SK-N-SH treated with all-trans-retinoic acid at 6 μM for 48 hours (cell line): Measurements from ENCODE around the gene KIAA1671.

Experiments used
- ATAC-seq: fragments of 200-7000 bp; cut with Tn5 transposase; 3 replicates; pipeline ENCODE4 v1.9.1; 2020; ENCODE audit warnings: mild to moderate bottlenecking, moderate library complexity
- ARNTL ChIP-seq: fragments of 450-650 bp; formaldehyde crosslinking; IDR thresholded peaks from 2 replicates; pipeline ENCODE4 v1.5.0; 2020; ENCODE audit warnings: low read depth, mild to moderate bottlenecking, moderate library complexity, borderline replicate concordance
- BACH2 ChIP-seq: fragments of 250-450 bp; sonication (Bioruptor Pico); IDR thresholded peaks from 2 replicates; pipeline ENCODE4 v1.9.0; 2021; ENCODE audit warnings: mild to moderate bottlenecking, borderline replicate concordance
- CSDC2 ChIP-seq: fragments of 250-450 bp; sonication (Bioruptor Pico); IDR thresholded peaks from 2 replicates; pipeline ENCODE4 v1.5.0; 2020; ENCODE audit warnings: mild to moderate bottlenecking, moderate library complexity
- ESRRG ChIP-seq: fragments of 250-450 bp; sonication (Bioruptor Pico); IDR thresholded peaks from 2 replicates; pipeline ENCODE4 v1.6.1; 2021; ENCODE audit warnings: mild to moderate bottlenecking
- GLIS3 ChIP-seq: fragments of 250-450 bp; sonication (Bioruptor Pico); IDR thresholded peaks from 2 replicates; pipeline ENCODE4 v1.5.0; 2020; ENCODE audit warnings: mild to moderate bottlenecking, moderate library complexity
- ISL1 ChIP-seq: fragments of 250-450 bp; sonication (Bioruptor Pico); IDR thresholded peaks from 2 replicates; pipeline ENCODE4 v2.1.2; 2022; ENCODE audit warnings: mild to moderate bottlenecking, moderate library complexity
- OSR1 ChIP-seq: fragments of 250-450 bp; sonication (Bioruptor Pico); IDR thresholded peaks from 2 replicates; pipeline ENCODE4 v1.8.0; 2022; ENCODE audit warnings: moderate library complexity, mild to moderate bottlenecking, inconsistent platforms
- PATZ1 ChIP-seq: fragments of 250-450 bp; sonication (Bioruptor Pico); IDR thresholded peaks from 2 replicates; pipeline ENCODE4 v1.8.0; 2020; ENCODE audit warnings: mild to moderate bottlenecking, moderate library complexity, borderline replicate concordance
- POU6F1 ChIP-seq: fragments of 250-450 bp; sonication (Bioruptor Pico); IDR thresholded peaks from 2 replicates; pipeline ENCODE4 v1.8.0; 2021; ENCODE audit warnings: low read depth, mild to moderate bottlenecking, moderate library complexity, borderline replicate concordance
- PPARA ChIP-seq: fragments of 250-450 bp; sonication (Bioruptor Pico); IDR thresholded peaks from 2 replicates; pipeline ENCODE4 v1.5.0; 2020; ENCODE audit warnings: mild to moderate bottlenecking, borderline replicate concordance
- RARB ChIP-seq: fragments of 250-450 bp; sonication (Bioruptor Pico); IDR thresholded peaks from 2 replicates; pipeline ENCODE4 v1.8.0; 2021; ENCODE audit warnings: mild to moderate bottlenecking, moderate library complexity
- TCF4 ChIP-seq: fragments of 250-450 bp; sonication (Bioruptor Pico); IDR thresholded peaks from 2 replicates; pipeline ENCODE4 v1.8.0; 2021; ENCODE audit warnings: mild to moderate bottlenecking, moderate library complexity, borderline replicate concordance
- TOX ChIP-seq: fragments of 250-450 bp; sonication (Bioruptor Pico); IDR thresholded peaks from 2 replicates; pipeline ENCODE4 v1.8.0; 2021; ENCODE audit warnings: mild to moderate bottlenecking, moderate library complexity, borderline replicate concordance
- ZC3H10 ChIP-seq: fragments of 250-450 bp; sonication (Bioruptor Pico); IDR thresholded peaks from 2 replicates; pipeline ENCODE4 v1.5.1; 2021; ENCODE audit warnings: mild to moderate bottlenecking, moderate library complexity
- ZFP3 ChIP-seq: fragments of 250-450 bp; sonication (Bioruptor Pico); IDR thresholded peaks from 2 replicates; pipeline ENCODE4 v1.5.0; 2020; ENCODE audit warnings: mild to moderate bottlenecking, moderate library complexity
- ZFP30 ChIP-seq: fragments of 450-650 bp; formaldehyde crosslinking; IDR thresholded peaks from 2 replicates; pipeline ENCODE4 v1.5.0; 2022; ENCODE audit warnings: mild to moderate bottlenecking, moderate library complexity
- ZNF565 ChIP-seq: fragments of 450-650 bp; formaldehyde crosslinking; conservative IDR thresholded peaks from 2 replicates; pipeline ENCODE4 v1.5.0; 2020; ENCODE audit warnings: low read depth, mild to moderate bottlenecking, moderate library complexity
- ZNF70 ChIP-seq: fragments of 450-650 bp; formaldehyde crosslinking; IDR thresholded peaks from 2 replicates; pipeline ENCODE4 v1.5.0; 2020; ENCODE audit warnings: mild to moderate bottlenecking, moderate library complexity
- ZNF8 ChIP-seq: fragments of 450-650 bp; formaldehyde crosslinking; IDR thresholded peaks from 2 replicates; pipeline ENCODE4 v1.5.0; 2020; ENCODE audit warnings: mild to moderate bottlenecking, moderate library complexity
- TF ChIP-seq, protein P1 (sequence below): fragments of 250-450 bp; sonication (Bioruptor Pico); IDR thresholded peaks from 2 replicates; pipeline ENCODE4 v1.5.1; 2020; ENCODE audit warnings: low read depth, mild to moderate bottlenecking, moderate library complexity
- TF ChIP-seq, protein P2 (sequence below): fragments of 250-450 bp; sonication (Bioruptor Pico); IDR thresholded peaks from 2 replicates; pipeline ENCODE4 v1.5.1; 2021; ENCODE audit warnings: mild to moderate bottlenecking, moderate library complexity

Gene KIAA1671

DNA sequence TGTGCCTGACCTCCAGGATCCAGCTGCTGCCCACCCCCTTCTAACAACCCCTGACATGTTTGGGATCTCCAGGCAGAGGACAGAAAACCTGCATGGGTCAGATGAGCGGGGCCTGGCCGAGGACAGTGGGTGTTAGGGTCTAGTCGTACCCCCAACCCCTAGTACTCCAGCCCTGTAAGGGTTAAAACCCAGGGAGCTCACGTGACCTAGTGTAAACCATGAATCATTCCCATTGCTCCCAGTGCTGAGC, 158.0 kb downstream of the KIAA1671 start:
- TF ChIP-seq ESRRG (CRISPR knock-in tag): no peak
- no peak for TF ChIP-seq ISL1 (CRISPR knock-in tag)
- no peak for TF ChIP-seq BACH2 (CRISPR knock-in tag)
- TF ChIP-seq CSDC2 (CRISPR knock-in tag): no peak
- no peak for TF ChIP-seq ZNF70 (CRISPR knock-in tag)
- no peak for TF ChIP-seq ZNF8
- TF ChIP-seq TCF4: no peak
- no peak for TF ChIP-seq ZC3H10 (CRISPR knock-in tag)
- TF ChIP-seq PATZ1 (CRISPR knock-in tag): no peak
- no peak for TF ChIP-seq TOX (CRISPR knock-in tag)
- TF ChIP-seq ARNTL (CRISPR knock-in tag): no peak
- TF ChIP-seq, protein P1, sequence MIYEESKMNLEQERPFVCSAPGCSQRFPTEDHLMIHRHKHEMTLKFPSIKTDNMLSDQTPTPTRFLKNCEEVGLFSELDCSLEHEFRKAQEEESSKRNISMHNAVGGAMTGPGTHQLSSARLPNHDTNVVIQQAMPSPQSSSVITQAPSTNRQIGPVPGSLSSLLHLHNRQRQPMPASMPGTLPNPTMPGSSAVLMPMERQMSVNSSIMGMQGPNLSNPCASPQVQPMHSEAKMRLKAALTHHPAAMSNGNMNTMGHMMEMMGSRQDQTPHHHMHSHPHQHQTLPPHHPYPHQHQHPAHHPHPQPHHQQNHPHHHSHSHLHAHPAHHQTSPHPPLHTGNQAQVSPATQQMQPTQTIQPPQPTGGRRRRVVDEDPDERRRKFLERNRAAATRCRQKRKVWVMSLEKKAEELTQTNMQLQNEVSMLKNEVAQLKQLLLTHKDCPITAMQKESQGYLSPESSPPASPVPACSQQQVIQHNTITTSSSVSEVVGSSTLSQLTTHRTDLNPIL (CRISPR knock-in tag): no peak
- no peak for TF ChIP-seq RARB (CRISPR knock-in tag)
- peak; percentile 10; the same call in 2 of the 3 replicates for ATAC-seq

DNA sequence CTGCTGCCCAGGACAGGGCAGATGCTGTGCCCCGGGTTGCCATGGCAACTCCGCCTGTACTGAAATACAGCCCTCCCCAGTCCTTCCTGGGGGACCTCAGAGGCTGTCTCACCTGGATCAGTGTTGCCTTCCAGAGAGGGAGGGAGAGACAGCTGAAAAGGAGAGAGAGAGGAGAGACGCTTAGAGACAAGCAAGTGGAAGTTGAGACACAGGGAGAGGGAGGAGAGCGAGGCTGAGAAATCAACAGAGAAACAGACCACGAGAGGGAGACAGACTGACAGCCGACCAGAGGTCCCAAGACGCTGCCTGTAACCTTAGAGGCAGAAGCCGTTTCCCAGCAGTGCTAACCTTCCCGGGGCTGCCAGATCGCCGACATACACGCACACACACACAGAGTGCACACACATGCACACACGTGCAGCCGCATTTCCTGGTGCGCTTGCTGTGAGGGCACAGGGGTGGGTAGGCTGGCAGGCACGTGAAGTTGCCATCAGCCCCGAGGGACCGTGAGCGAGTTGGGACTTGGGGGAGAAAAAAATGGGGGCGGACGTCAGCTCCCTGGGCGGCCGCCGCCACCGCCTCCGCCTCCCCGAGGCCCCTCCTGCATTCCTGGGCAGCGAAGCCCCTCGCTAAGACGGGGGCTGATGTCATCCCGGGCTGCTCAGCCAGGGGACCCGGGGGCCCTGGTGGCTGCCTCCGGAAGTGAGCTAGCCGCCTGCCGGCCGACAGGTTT, 158.5 kb downstream of the KIAA1671 start:
- ATAC-seq: peak; percentile 98
- no peak for TF ChIP-seq ZFP30
- no peak for TF ChIP-seq OSR1 (CRISPR knock-in tag)
- TF ChIP-seq, protein P2, sequence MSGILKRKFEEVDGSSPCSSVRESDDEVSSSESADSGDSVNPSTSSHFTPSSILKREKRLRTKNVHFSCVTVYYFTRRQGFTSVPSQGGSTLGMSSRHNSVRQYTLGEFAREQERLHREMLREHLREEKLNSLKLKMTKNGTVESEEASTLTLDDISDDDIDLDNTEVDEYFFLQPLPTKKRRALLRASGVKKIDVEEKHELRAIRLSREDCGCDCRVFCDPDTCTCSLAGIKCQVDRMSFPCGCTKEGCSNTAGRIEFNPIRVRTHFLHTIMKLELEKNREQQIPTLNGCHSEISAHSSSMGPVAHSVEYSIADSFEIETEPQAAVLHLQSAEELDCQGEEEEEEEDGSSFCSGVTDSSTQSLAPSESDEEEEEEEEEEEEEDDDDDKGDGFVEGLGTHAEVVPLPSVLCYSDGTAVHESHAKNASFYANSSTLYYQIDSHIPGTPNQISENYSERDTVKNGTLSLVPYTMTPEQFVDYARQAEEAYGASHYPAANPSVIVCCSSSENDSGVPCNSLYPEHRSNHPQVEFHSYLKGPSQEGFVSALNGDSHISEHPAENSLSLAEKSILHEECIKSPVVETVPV (CRISPR knock-in tag): no peak
- no peak for TF ChIP-seq ZFP3
- TF ChIP-seq ZNF70 (CRISPR knock-in tag): no peak
- no peak for TF ChIP-seq ZNF8
- TF ChIP-seq ZC3H10 (CRISPR knock-in tag): no peak
- TF ChIP-seq ESRRG (CRISPR knock-in tag): no peak
- no peak for TF ChIP-seq ZNF565 (CRISPR knock-in tag)
- TF ChIP-seq ISL1 (CRISPR knock-in tag): no peak
- TF ChIP-seq PATZ1 (CRISPR knock-in tag): no peak
- TF ChIP-seq RARB (CRISPR knock-in tag): no peak
- no peak for TF ChIP-seq TCF4
- no peak for TF ChIP-seq GLIS3 (CRISPR knock-in tag)
- TF ChIP-seq BACH2 (CRISPR knock-in tag): no peak
- TF ChIP-seq PPARA (CRISPR knock-in tag): no peak
- TF ChIP-seq, protein P1 (CRISPR knock-in tag): no peak
- no peak for TF ChIP-seq CSDC2 (CRISPR knock-in tag)
- TF ChIP-seq POU6F1 (CRISPR knock-in tag): no peak
